K562 (cell line): Measurements from ENCODE around the gene ORM1.

Experiments used
- BRD4 ChIP-seq: fragments of 200-600 bp; sonication (generic); IDR thresholded peaks from 2 replicates; pipeline ENCODE4 v1.6.1; 2017; ENCODE audit warnings: inconsistent platforms
- CTCF ChIP-seq, 3 experiments: IDR thresholded peaks in 2 of 3; conservative IDR thresholded peaks in 1 of 3; 2 replicates each; pipeline ENCODE4 v1.5.1; 2011 to 2012; ENCODE audit warnings: low read length in 3 of 3, mild to moderate bottlenecking in 3 of 3, control low read depth in 2 of 3, improper control_type of control experiment in 1 of 3, inconsistent platforms in 1 of 3, low read depth in 1 of 3, mixed read lengths in 1 of 3, moderate library complexity in 1 of 3; ENCODE audit not compliant: insufficient read depth in 2 of 3
- CXXC5 ChIP-seq: fragments of 250-450 bp; sonication (Bioruptor Pico); IDR thresholded peaks from 2 replicates; pipeline ENCODE4 v1.8.0; 2022; ENCODE audit warnings: inconsistent platforms, mild to moderate bottlenecking, moderate library complexity
- DACH1 ChIP-seq: fragments of 450-650 bp; IDR thresholded peaks from 2 replicates; pipeline ENCODE4 v1.6.1; 2018; ENCODE audit not compliant: partially characterized antibody
- MAZ ChIP-seq, 2 experiments: fragments of 450-650 bp in 1 of 2; sonication (generic) in 1 of 2; formaldehyde crosslinking; IDR thresholded peaks in 1 of 2; conservative IDR thresholded peaks in 1 of 2; 2 replicates each; pipeline versions ENCODE4 v1.4.0 to v1.5.0; 2020; ENCODE audit warnings: mild to moderate bottlenecking in 1 of 2, missing genetic modification reagents in 1 of 2
- NUFIP1 ChIP-seq: fragments of 450-650 bp; IDR thresholded peaks from 2 replicates; pipeline ENCODE4 v1.6.1; 2018; ENCODE audit not compliant: partially characterized antibody
- RAD21 ChIP-seq, 2 experiments: fragments of 250-450 bp in 1 of 2; fragments of 450-650 bp in 1 of 2; sonication (Bioruptor Pico) in 1 of 2; formaldehyde crosslinking in 1 of 2; IDR thresholded peaks in 1 of 2; conservative IDR thresholded peaks in 1 of 2; 2 replicates each; pipeline versions ENCODE4 v1.4.0 to v1.8.0; 2020 to 2022; ENCODE audit warnings: mild to moderate bottlenecking in 2 of 2, moderate library complexity in 1 of 2
- REST ChIP-seq, 2 experiments: fragments of 450-650 bp; formaldehyde crosslinking in 1 of 2; IDR thresholded peaks; 2 replicates each; pipeline versions ENCODE4 v1.4.0 to v1.6.1; 2014 to 2020; ENCODE audit warnings: mild to moderate bottlenecking in 2 of 2, borderline replicate concordance in 1 of 2, low read depth in 1 of 2
- TAF1 ChIP-seq: IDR thresholded peaks from 2 replicates; pipeline ENCODE4 v1.6.1; 2011; ENCODE audit warnings: mild to moderate bottlenecking, low read length, moderate library complexity; ENCODE audit not compliant: insufficient read depth, control insufficient read depth, severe bottlenecking; ENCODE audit errors: extremely low read depth
- TARDBP ChIP-seq: fragments of 450-650 bp; IDR thresholded peaks from 2 replicates; pipeline ENCODE4 v1.6.1; 2016
- TCF7 ChIP-seq: sonication (generic); IDR thresholded peaks from 2 replicates; pipeline ENCODE4 v1.6.1; 2016; ENCODE audit warnings: antibody characterized with exemption, borderline replicate concordance
- ZC3H4 ChIP-seq: sonication (generic); formaldehyde crosslinking; IDR thresholded peaks from 2 replicates; pipeline ENCODE4 v1.9.0; 2021; ENCODE audit warnings: missing genetic modification reagents, borderline replicate concordance
- ZFX ChIP-seq: sonication (generic); formaldehyde crosslinking; IDR thresholded peaks from 2 replicates; pipeline ENCODE4 v1.8.0; 2022; ENCODE audit warnings: mild to moderate bottlenecking, missing genetic modification reagents, moderate library complexity
- ZNF263 ChIP-seq: sonication (generic); formaldehyde crosslinking; IDR thresholded peaks from 2 replicates; pipeline ENCODE4 v1.8.0; 2022; ENCODE audit warnings: mild to moderate bottlenecking, missing genetic modification reagents, borderline replicate concordance

- TF ChIP-seq TAF1 (no peak), TCF7 (no peak), ZFX (CRISPR knock-in tag) (no peak), REST (IDR thresholded peaks at IDR 0.05; ENCODE audit: borderline replicate concordance) (no peak), REST (CRISPR knock-in tag; IDR thresholded peaks at IDR 0.05; ENCODE audit: low read depth) (no peak), CXXC5 (CRISPR knock-in tag) (no peak), TARDBP (no peak), ZC3H4 (no peak), RAD21 (CRISPR knock-in tag; conservative IDR thresholded peaks at IDR 0.05 in 1 of 2, IDR thresholded peaks at IDR 0.05 in 1 of 2) (no peak), CTCF (IDR thresholded peaks at IDR 0.05 in 2 of 3, conservative IDR thresholded peaks at IDR 0.05 in 1 of 3; ENCODE audit: insufficient read depth in 2 of 3, low read depth in 1 of 3, low read length in 3 of 3) (no peak), DACH1 (no peak), ZNF263 (CRISPR knock-in tag) (no peak), BRD4 (no peak), MAZ (CRISPR knock-in tag; conservative IDR thresholded peaks at IDR 0.05 in 1 of 2, IDR thresholded peaks at IDR 0.05 in 1 of 2) (no peak), NUFIP1 (no peak)
These were observed 43.9 kb upstream of the ORM1 start for GRCh38 chr9:114278881-114279570.
